ENCODE results near the gene SIPA1. TPM values are rescaled to one million over a fixed set of nuclear protein-coding genes. Genes with fewer than 3 reads are reported as not detected.

SIPA1 gene
- total RNA-seq, 1 experiment from 2014 or later, result 105 TPM

- TF ChIP-seq ZNF274 (IDR thresholded peaks at IDR 0.05; ENCODE audit: low read depth, low read length), result no peak
Measured at GRCh38 chr11:65663639-65664200, 25.8 kb downstream of the SIPA1 start (continued).

GRCh38 chr11:65672180-65672860 lies 34.4 kb downstream of the SIPA1 start:
- POLR2A ChIA-PET, result no interaction called here
- no peak overlapping the region for H3K4me2 ChIP-seq (ENCODE audit: low read length)

GRCh38 chr11:65672982-65673381 lies 35.1 kb downstream of the SIPA1 start:
- Histone ChIP-seq H3K9me2 (ENCODE audit: insufficient read depth) (no peaks in the 10 kb centered on the region), H3K36me3 (ENCODE audit: control insufficient read depth in 1 of 2, insufficient read depth in 2 of 2, low read length in 2 of 2) (no peaks in the 10 kb centered on the region), H2AFZ (ENCODE audit: low read depth, low read length, poor library complexity, severe bottlenecking) (no peak overlapping the region), H3K9ac (ENCODE audit: low read length) (no peak overlapping the region), H4K20me1 (ENCODE audit: insufficient read depth) (no peaks in the 10 kb centered on the region), H3K4me3 (replicated peaks in 1 of 2; ENCODE audit: low read depth in 1 of 2, low read length in 2 of 2) (no peak overlapping the region), H3K4me2 (ENCODE audit: low read length) (no peak overlapping the region), H3K79me2 (ENCODE audit: insufficient read depth, low read length) (no peaks in the 10 kb centered on the region), H3K27ac (ENCODE audit: low read depth, low read length) (no peak overlapping the region), H3K4me1 (ENCODE audit: control insufficient read depth in 1 of 2, insufficient read depth in 2 of 2, low read length in 2 of 2) (no peaks in the 10 kb centered on the region), H3K27me3 (ENCODE audit: insufficient read depth, low read length) (no peaks in the 10 kb centered on the region), H3K9me3 (ENCODE audit: control insufficient read depth in 1 of 2, insufficient read depth in 1 of 2, low read depth in 1 of 2, low read length in 2 of 2) (no peaks in the 10 kb centered on the region)
- no TSS peak for BruUV-seq (replicated peaks)
- DNase-seq (ENCODE audit: low read depth, low spot score) (no peak), ATAC-seq (no peak)
- ChIA-PET CTCF (no interaction called here), RAD21 (ENCODE audit: low non-redundant PET in 1 of 2, low total read pairs in 2 of 2, uncharacterized antibody in 2 of 2, unreplicated experiment in 2 of 2) (no interaction called here), POLR2A (no interaction called here)
- intact Hi-C loops (cut with micrococcal nuclease), result no loop called here
- no peak for TF ChIP-seq YY1 (IDR thresholded peaks at IDR 0.05; ENCODE audit: extremely low read depth, insufficient replicate concordance, low read depth, low read length)
- TF ChIP-seq SIN3A (IDR thresholded peaks at IDR 0.05; ENCODE audit: low read depth), result no peak
- no peak for TF ChIP-seq ZFX (IDR thresholded peaks at IDR 0.05)
- TF ChIP-seq, protein P1, sequence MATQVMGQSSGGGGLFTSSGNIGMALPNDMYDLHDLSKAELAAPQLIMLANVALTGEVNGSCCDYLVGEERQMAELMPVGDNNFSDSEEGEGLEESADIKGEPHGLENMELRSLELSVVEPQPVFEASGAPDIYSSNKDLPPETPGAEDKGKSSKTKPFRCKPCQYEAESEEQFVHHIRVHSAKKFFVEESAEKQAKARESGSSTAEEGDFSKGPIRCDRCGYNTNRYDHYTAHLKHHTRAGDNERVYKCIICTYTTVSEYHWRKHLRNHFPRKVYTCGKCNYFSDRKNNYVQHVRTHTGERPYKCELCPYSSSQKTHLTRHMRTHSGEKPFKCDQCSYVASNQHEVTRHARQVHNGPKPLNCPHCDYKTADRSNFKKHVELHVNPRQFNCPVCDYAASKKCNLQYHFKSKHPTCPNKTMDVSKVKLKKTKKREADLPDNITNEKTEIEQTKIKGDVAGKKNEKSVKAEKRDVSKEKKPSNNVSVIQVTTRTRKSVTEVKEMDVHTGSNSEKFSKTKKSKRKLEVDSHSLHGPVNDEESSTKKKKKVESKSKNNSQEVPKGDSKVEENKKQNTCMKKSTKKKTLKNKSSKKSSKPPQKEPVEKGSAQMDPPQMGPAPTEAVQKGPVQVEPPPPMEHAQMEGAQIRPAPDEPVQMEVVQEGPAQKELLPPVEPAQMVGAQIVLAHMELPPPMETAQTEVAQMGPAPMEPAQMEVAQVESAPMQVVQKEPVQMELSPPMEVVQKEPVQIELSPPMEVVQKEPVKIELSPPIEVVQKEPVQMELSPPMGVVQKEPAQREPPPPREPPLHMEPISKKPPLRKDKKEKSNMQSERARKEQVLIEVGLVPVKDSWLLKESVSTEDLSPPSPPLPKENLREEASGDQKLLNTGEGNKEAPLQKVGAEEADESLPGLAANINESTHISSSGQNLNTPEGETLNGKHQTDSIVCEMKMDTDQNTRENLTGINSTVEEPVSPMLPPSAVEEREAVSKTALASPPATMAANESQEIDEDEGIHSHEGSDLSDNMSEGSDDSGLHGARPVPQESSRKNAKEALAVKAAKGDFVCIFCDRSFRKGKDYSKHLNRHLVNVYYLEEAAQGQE (IDR thresholded peaks at IDR 0.05; ENCODE audit: low read depth), result no peak
- no peak for TF ChIP-seq EZH2 (IDR thresholded peaks at IDR 0.05)
- no peak for TF ChIP-seq CBX3 (IDR thresholded peaks at IDR 0.05; ENCODE audit: low read depth)
- no peak for TF ChIP-seq JUND (IDR thresholded peaks at IDR 0.05)
- TF ChIP-seq RAD21 (IDR thresholded peaks at IDR 0.05; ENCODE audit: low read depth), result no peak
- TF ChIP-seq CTCF (IDR thresholded peaks at IDR 0.05 in 2 of 3, conservative IDR thresholded peaks at IDR 0.05 in 1 of 3; ENCODE audit: borderline replicate concordance in 1 of 3, insufficient read depth in 1 of 3, low read depth in 2 of 3, low read length in 2 of 3), result no peak
- TF ChIP-seq POLR2AphosphoS5 (IDR thresholded peaks at IDR 0.05; ENCODE audit: low read depth, low read length), result no peak
- no peak for TF ChIP-seq EZH2phosphoT487 (IDR thresholded peaks at IDR 0.05; ENCODE audit: borderline replicate concordance)
- no peak for TF ChIP-seq EGR1 (IDR thresholded peaks at IDR 0.05; ENCODE audit: low read depth)

More at GRCh38 chr11:65672180-65672860, 34.4 kb downstream of the SIPA1 start:
- DNase-seq (ENCODE audit: low read depth, low spot score) (no peak), ATAC-seq (no peak)
- intact Hi-C loops (cut with micrococcal nuclease), result no loop called here
- RAD21 ChIA-PET (ENCODE audit: low non-redundant PET in 1 of 2, low total read pairs in 2 of 2, uncharacterized antibody in 2 of 2, unreplicated experiment in 2 of 2), result no interaction called here
- Histone ChIP-seq H4K20me1 (ENCODE audit: insufficient read depth) (no peaks in the 10 kb centered on the region), H3K36me3 (ENCODE audit: control insufficient read depth in 1 of 2, insufficient read depth in 2 of 2, low read length in 2 of 2) (no peaks in the 10 kb centered on the region), H3K9me3 (ENCODE audit: control insufficient read depth in 1 of 2, insufficient read depth in 1 of 2, low read depth in 1 of 2, low read length in 2 of 2) (no peaks in the 10 kb centered on the region), H3K79me2 (ENCODE audit: insufficient read depth, low read length) (no peaks in the 10 kb centered on the region), H2AFZ (ENCODE audit: low read depth, low read length, poor library complexity, severe bottlenecking) (no peak overlapping the region), H3K4me1 (ENCODE audit: control insufficient read depth in 1 of 2, insufficient read depth in 2 of 2, low read length in 2 of 2) (no peaks in the 10 kb centered on the region), H3K27me3 (ENCODE audit: insufficient read depth, low read length) (no peaks in the 10 kb centered on the region), H3K4me3 (replicated peaks in 1 of 2; ENCODE audit: low read depth in 1 of 2, low read length in 2 of 2) (no peak overlapping the region), H3K9me2 (ENCODE audit: insufficient read depth) (no peaks in the 10 kb centered on the region), H3K9ac (ENCODE audit: low read length) (no peak overlapping the region), H3K27ac (ENCODE audit: low read depth, low read length) (no peak overlapping the region)
- CTCF ChIA-PET, result no interaction called here
- no TSS peak for BruUV-seq (replicated peaks)
- TF ChIP-seq CBX3 (IDR thresholded peaks at IDR 0.05; ENCODE audit: low read depth) (no peak), POLR2AphosphoS5 (IDR thresholded peaks at IDR 0.05; ENCODE audit: low read depth, low read length) (no peak)

Data from HCT116 (cell line).